K562 (cell line): ENCODE measurements around the gene MCM7. TPM values are rescaled to one million over a fixed set of nuclear protein-coding genes. Genes with fewer than 3 reads are reported as not detected.

ENCODE experiments used
- ARID1B ChIP-seq: fragments of 450-650 bp; IDR thresholded peaks from 2 replicates; pipeline ENCODE4 v1.6.1; 2016; ENCODE audit warnings: antibody characterized with exemption, mild to moderate bottlenecking, inconsistent platforms
- BRD4 ChIP-seq: fragments of 200-600 bp; sonication (generic); IDR thresholded peaks from 2 replicates; pipeline ENCODE4 v1.6.1; 2017; ENCODE audit warnings: inconsistent platforms
- CBFB ChIP-seq: sonication (generic); formaldehyde crosslinking; IDR thresholded peaks from 2 replicates; pipeline ENCODE4 v1.4.0; 2020; ENCODE audit warnings: mild to moderate bottlenecking, missing genetic modification reagents
- DPF2 ChIP-seq: fragments of 450-650 bp; IDR thresholded peaks from 2 replicates; pipeline ENCODE4 v1.6.1; 2016
- HDAC8 ChIP-seq: fragments of 450-650 bp; IDR thresholded peaks from 2 replicates; pipeline ENCODE4 v1.6.1; 2016; ENCODE audit warnings: mild to moderate bottlenecking, missing genetic modification characterization, moderate library complexity, missing compliant biosample characterization
- U2AF1 ChIP-seq: fragments of 200-400 bp; formaldehyde crosslinking; optimal IDR thresholded peaks from 2 replicates; pipeline ENCODE3; 2017; ENCODE audit warnings: mild to moderate bottlenecking, low read depth, low read length, moderate library complexity
- U2AF2 ChIP-seq: fragments of 200-400 bp; formaldehyde crosslinking; optimal IDR thresholded peaks from 2 replicates; pipeline ENCODE3; 2017; ENCODE audit warnings: low read depth, mild to moderate bottlenecking, low read length
- ZBTB7A ChIP-seq: IDR thresholded peaks from 2 replicates; pipeline ENCODE4 v1.6.1; 2011; ENCODE audit warnings: low read depth, mild to moderate bottlenecking, low read length, moderate library complexity, borderline replicate concordance; ENCODE audit not compliant: control insufficient read depth
- ZNF24 ChIP-seq: fragments of 450-650 bp; IDR thresholded peaks from 2 replicates; pipeline ENCODE4 v1.6.1; 2016
- ZNF668 ChIP-seq: fragments of 250-450 bp; sonication (Bioruptor Pico); IDR thresholded peaks from 2 replicates; pipeline ENCODE4 v1.8.0; 2022; ENCODE audit warnings: mild to moderate bottlenecking, inconsistent platforms
- polyA plus RNA-seq, 8 experiments: library from polyadenylated mRNA; depleted of rRNA in 4 of 8; stranded (reverse) in 5 of 8; unstranded in 3 of 8; fragments of >200 nt; fragmentation: Nextera tagmentation in 2 of 8; fragmentation: Illumina TruSeq in 1 of 8; extraction: Ambion mirVana in 2 of 8; extraction: Trizol in 1 of 8; gene quantifications; 2 replicates each; pipeline versions ENCODE4 v1.2.1 to v1.2.3, GENCODE V29; 2011 to 2014; ENCODE audit warnings: inconsistent platforms in 1 of 8, missing spikeins in 1 of 8
- total RNA-seq, 7 experiments: library from RNA; depleted of rRNA in 6 of 7; stranded (reverse); fragments of >200 nt in 6 of 7; fragmentation: Illumina TruSeq in 2 of 7; extraction: Trizol in 2 of 7; gene quantifications; 2 replicates each; pipeline versions ENCODE4 v1.2.1 to v1.2.3, GENCODE V29; 2011 to 2021; ENCODE audit warnings: low replicate concordance in 1 of 7
- TF ChIP-seq, protein P1 (sequence below): fragments of 250-450 bp; sonication (Bioruptor Pico); IDR thresholded peaks from 2 replicates; pipeline ENCODE4 v1.8.0; 2021; ENCODE audit warnings: moderate library complexity, mild to moderate bottlenecking, inconsistent platforms
- TF ChIP-seq, protein P2 (sequence below): IDR thresholded peaks from 2 replicates; pipeline ENCODE4 v1.6.1; 2016; ENCODE audit warnings: missing genetic modification characterization, missing compliant biosample characterization
- TF ChIP-seq, protein P3 (sequence below): fragments of 250-450 bp; sonication (Bioruptor Pico); IDR thresholded peaks from 2 replicates; pipeline ENCODE4 v1.8.0; 2022; ENCODE audit warnings: moderate library complexity, mild to moderate bottlenecking, inconsistent platforms
- TF ChIP-seq, protein P4 (sequence below), 2 experiments: fragments of 250-450 bp in 1 of 2; fragments of 450-650 bp in 1 of 2; sonication (Bioruptor Pico) in 1 of 2; IDR thresholded peaks; 2 replicates each; pipeline versions ENCODE4 v1.6.1 to v1.8.0; 2016 to 2021; ENCODE audit warnings: mild to moderate bottlenecking in 2 of 2, moderate library complexity in 2 of 2, missing compliant biosample characterization in 1 of 2, missing genetic modification characterization in 1 of 2
- TF ChIP-seq, protein P5 (sequence below): fragments of 250-450 bp; sonication (Bioruptor Pico); IDR thresholded peaks from 2 replicates; pipeline ENCODE4 v1.5.0; 2021; ENCODE audit warnings: mild to moderate bottlenecking, borderline replicate concordance
- TF ChIP-seq, protein P6 (sequence below): sonication (generic); formaldehyde crosslinking; IDR thresholded peaks from 2 replicates; pipeline ENCODE4 v1.8.1; 2023; ENCODE audit warnings: mild to moderate bottlenecking, missing genetic modification reagents, moderate library complexity

MCM7 gene
- total and polyA plus RNA-seq, 9 of the 15 experiments (the other 6 are each of a cell fraction or from before 2014, with no cell fraction given), result 329 to 856 (median 437) TPM

DNA sequence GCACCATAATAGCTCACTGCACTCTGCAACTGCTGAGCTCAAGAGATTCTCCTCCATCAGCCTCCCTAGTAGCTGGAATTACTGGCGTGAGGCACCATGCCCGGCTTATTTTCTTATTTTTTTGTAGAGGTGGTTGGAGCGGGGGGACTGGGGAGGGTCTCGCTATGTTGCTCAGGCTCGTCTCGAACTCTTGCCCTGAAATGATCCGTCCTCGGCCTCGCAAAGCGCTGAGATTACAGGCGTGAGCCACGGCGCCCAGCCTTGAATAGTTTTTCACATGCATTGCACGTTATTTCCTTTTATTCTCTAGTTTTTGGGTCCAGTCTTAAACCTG is 47.0 kb upstream of the MCM7 start (continued):
- TF ChIP-seq, protein P1, sequence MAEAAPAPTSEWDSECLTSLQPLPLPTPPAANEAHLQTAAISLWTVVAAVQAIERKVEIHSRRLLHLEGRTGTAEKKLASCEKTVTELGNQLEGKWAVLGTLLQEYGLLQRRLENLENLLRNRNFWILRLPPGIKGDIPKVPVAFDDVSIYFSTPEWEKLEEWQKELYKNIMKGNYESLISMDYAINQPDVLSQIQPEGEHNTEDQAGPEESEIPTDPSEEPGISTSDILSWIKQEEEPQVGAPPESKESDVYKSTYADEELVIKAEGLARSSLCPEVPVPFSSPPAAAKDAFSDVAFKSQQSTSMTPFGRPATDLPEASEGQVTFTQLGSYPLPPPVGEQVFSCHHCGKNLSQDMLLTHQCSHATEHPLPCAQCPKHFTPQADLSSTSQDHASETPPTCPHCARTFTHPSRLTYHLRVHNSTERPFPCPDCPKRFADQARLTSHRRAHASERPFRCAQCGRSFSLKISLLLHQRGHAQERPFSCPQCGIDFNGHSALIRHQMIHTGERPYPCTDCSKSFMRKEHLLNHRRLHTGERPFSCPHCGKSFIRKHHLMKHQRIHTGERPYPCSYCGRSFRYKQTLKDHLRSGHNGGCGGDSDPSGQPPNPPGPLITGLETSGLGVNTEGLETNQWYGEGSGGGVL (CRISPR knock-in tag), result no peak
- TF ChIP-seq ZNF668 (CRISPR knock-in tag) (0 out of 2 replicates have a peak, but pooled peaks have one; percentile 42), HDAC8 (tag) (no peak), ZBTB7A (no peak), CBFB (CRISPR knock-in tag) (peak; percentile 45), U2AF1 (no peak), U2AF2 (no peak), BRD4 (peak; percentile 61; the same call in 1 of the 2 replicates), ARID1B (peak; percentile 8; the same call in 1 of the 2 replicates), ZNF24 (no peak), DPF2 (no peak; the same call in none of the 2 replicates)
- TF ChIP-seq, protein P2, sequence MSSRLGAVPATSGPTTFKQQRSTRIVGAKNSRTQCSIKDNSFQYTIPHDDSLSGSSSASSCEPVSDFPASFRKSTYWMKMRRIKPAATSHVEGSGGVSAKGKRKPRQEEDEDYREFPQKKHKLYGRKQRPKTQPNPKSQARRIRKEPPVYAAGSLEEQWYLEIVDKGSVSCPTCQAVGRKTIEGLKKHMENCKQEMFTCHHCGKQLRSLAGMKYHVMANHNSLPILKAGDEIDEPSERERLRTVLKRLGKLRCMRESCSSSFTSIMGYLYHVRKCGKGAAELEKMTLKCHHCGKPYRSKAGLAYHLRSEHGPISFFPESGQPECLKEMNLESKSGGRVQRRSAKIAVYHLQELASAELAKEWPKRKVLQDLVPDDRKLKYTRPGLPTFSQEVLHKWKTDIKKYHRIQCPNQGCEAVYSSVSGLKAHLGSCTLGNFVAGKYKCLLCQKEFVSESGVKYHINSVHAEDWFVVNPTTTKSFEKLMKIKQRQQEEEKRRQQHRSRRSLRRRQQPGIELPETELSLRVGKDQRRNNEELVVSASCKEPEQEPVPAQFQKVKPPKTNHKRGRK (tag), result no peak
- TF ChIP-seq, protein P3, sequence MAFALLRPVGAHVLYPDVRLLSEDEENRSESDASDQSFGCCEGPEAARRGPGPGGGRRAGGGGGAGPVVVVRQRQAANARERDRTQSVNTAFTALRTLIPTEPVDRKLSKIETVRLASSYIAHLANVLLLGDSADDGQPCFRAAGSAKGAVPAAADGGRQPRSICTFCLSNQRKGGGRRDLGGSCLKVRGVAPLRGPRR (CRISPR knock-in tag), result no peak
- TF ChIP-seq, protein P4, sequence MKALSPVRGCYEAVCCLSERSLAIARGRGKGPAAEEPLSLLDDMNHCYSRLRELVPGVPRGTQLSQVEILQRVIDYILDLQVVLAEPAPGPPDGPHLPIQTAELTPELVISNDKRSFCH (CRISPR knock-in tag; IDR thresholded peaks at IDR 0.05), result no peak
- TF ChIP-seq, protein P4 (tag; IDR thresholded peaks at IDR 0.05), result 0 out of 2 replicates have a peak, but pooled peaks have one; percentile 21
- TF ChIP-seq, protein P5, sequence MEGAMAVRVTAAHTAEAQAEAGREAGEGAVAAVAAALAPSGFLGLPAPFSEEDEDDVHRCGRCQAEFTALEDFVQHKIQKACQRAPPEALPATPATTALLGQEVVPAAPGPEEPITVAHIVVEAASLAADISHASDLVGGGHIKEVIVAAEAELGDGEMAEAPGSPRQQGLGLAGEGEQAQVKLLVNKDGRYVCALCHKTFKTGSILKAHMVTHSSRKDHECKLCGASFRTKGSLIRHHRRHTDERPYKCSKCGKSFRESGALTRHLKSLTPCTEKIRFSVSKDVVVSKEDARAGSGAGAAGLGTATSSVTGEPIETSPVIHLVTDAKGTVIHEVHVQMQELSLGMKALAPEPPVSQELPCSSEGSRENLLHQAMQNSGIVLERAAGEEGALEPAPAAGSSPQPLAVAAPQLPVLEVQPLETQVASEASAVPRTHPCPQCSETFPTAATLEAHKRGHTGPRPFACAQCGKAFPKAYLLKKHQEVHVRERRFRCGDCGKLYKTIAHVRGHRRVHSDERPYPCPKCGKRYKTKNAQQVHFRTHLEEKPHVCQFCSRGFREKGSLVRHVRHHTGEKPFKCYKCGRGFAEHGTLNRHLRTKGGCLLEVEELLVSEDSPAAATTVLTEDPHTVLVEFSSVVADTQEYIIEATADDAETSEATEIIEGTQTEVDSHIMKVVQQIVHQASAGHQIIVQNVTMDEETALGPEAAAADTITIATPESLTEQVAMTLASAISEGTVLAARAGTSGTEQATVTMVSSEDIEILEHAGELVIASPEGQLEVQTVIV (CRISPR knock-in tag), result no peak
- TF ChIP-seq, protein P6, sequence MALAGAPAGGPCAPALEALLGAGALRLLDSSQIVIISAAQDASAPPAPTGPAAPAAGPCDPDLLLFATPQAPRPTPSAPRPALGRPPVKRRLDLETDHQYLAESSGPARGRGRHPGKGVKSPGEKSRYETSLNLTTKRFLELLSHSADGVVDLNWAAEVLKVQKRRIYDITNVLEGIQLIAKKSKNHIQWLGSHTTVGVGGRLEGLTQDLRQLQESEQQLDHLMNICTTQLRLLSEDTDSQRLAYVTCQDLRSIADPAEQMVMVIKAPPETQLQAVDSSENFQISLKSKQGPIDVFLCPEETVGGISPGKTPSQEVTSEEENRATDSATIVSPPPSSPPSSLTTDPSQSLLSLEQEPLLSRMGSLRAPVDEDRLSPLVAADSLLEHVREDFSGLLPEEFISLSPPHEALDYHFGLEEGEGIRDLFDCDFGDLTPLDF (CRISPR knock-in tag), result no peak
